Left cardiac atrium (tissue), 4 donors: ENCODE measurements around the gene ENPEP. TPM values are rescaled to one million over a fixed set of nuclear protein-coding genes. Genes with fewer than 3 reads are reported as not detected.
"Not testable (repeated sequence)": the region's sequence is repeated elsewhere in the genome, so short reads cannot be mapped to it uniquely, and the experiment has no call there.

Experiments used
- ATAC-seq, 2 donors: fragments of 200-7000 bp; cut with Tn5 transposase; one replicate each; pipeline ENCODE4 v1.9.1; 2020; ENCODE audit warnings: mild to moderate bottlenecking in 2 of 2, moderate library complexity in 2 of 2
- DNase-seq: peaks from one replicate; pipeline ENCODE4 v3.0.0-alpha.2; 2020
- intact Hi-C, 2 donors: fragments of 100-400 bp; cut with DNase I; formaldehyde crosslinking; loops; one replicate each; pipeline versions ENCODE4 v1.14.1 to v1.15.1; 2022 to 2023
- total RNA-seq, 2 donors: library from RNA; stranded (reverse); fragmentation: NEBNext Ultra II Directional; extraction: Animal tissue kit (Norgen Biotek cat#: 25700); gene quantifications; one replicate each; pipeline ENCODE4 v1.2.1, GENCODE V29; 2021
- donor health status: DM: no; HTN: yes; CAD: no.
- donor health status: DM: no; HTN: yes; CAD: no; lungs with severe emphysema.
- donor health status: DM: yes; HTN: yes; CAD: no.
- donor health status: Dilated cardiomyopathy.

Gene ENPEP
- total RNA-seq, 2 donors from 2014 or later, result 7.4 to 12.2 TPM

DNA sequence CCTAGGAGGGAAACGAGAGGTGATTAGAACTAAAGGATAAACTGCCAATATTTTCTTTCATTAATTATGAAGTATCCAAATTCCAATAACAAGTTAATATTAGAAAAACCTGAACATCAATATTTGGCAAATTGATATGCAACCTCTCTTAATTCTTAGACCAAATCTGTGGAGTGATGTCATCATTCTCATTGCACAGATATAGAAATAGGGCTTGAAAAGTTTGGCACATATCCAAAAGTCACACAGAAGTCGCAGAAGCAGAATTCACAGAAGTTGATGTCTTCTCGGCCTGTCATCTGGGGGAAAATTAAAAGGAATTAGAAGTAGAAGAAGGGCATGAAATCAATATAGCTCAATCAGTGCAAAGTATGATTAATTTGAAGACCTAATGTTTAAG, 36.9 kb downstream of the ENPEP start:
- intact Hi-C loops, result loop anchor here (5.0 to 10.0 kb wide), 5 partner anchors 168 to 461 kb away; no protein-coding TSS in a partner anchor
- ATAC-seq, result no peak

DNA sequence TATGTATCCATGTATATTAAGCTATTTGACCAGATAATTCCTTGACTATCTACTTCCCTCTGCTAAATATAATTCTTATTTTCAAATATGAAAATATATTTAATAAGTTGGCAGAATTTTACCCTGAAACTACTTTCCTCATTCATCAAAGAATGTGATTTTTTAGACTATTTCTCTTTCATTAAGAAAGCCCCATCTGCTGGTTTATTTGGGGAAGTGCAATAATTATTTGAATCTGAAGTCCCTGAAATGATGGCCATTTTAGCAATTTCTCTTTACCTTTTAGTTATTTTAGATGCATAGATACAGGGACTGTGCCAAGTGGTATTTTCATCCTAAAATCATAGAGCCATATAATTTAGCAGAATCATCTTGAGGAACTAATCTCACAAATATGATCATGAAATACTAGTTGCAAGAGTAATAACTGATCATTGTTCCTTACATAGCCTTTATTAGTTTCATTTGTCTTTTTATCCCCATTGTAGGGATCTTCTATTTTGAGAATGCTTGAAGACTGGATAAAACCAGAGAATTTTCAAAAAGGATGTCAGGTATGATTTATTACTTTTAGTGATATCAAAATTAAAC, 39.0 kb downstream of the ENPEP start:
- no peak for ATAC-seq
- intact Hi-C loops, result loop anchor here (2.0 to 10.0 kb wide), 6 partner anchors 170 to 510 kb away; no protein-coding TSS in a partner anchor

More for the DNA sequence above, 36.9 kb downstream of the ENPEP start:
- no peak for DNase-seq

DNA sequence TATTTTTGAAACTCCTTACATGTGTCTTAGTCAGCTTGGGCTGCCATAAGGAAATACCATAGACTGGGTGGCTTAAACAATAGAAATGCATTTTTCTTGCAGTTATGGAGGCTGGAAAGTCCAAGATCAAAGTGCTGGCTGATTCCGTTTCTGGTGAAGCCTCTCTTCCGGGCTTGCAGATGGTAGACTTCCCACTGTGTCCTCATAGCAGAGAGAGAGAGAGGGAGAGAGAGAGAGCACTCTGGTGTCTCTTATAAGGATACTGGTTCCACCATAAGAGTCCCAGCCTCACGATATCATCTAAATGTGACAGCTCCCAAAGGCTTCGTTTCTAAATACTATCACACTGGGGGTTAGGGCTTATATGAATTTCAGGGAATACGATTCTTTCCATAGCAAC, 39.7 kb downstream of the ENPEP start:
- intact Hi-C loops, result loop anchor here (2.0 to 10.0 kb wide), 4 partner anchors 171 to 511 kb away; no protein-coding TSS in a partner anchor
- ATAC-seq (peak in 1 of 2 donors; percentile 44), DNase-seq (no peak)

More for the DNA sequence above, 39.0 kb downstream of the ENPEP start:
- DNase-seq, result no peak

DNA sequence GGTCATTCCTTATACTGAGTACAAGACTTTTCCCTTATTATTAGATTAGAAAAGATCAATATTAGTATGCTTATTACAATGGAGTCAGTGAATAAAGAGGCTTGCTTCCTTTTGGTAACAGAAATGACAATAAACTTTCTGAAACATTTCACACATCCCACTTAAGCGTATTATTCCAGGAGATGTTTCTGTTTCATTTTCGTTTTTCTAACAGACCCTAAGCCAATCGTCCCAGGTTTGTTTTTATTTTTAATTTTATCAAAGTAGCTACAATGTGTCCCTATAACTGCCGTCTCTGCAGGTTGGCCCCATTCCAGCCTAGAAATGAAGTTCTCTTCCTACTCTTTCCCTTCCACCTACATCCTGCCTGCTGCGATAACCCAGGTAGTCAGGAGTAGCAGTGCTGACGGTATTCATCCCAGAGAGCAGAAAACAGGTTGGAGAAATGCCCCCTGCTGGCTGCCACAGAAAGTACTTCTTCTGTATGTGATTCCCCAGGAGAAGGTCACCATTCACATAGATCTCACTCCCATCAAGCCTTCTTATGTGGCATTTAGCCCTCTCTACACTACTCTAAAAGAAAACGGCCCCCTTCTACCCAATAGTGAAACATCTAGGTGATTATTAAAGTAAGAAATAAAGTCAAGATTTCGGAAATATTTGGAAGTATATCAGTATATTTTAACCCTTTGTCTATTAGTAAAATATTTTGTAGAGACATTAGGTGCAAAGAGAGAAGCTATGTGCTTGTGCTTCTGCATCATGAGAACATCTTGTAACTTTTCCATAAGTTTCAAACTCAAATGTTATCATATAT, 40.4 kb downstream of the ENPEP start:
- intact Hi-C loops, result loop anchor here (10.0 kb wide), 3 partner anchors 172 to 302 kb away; no protein-coding TSS in a partner anchor
- peak; percentile 65 for DNase-seq

DNA sequence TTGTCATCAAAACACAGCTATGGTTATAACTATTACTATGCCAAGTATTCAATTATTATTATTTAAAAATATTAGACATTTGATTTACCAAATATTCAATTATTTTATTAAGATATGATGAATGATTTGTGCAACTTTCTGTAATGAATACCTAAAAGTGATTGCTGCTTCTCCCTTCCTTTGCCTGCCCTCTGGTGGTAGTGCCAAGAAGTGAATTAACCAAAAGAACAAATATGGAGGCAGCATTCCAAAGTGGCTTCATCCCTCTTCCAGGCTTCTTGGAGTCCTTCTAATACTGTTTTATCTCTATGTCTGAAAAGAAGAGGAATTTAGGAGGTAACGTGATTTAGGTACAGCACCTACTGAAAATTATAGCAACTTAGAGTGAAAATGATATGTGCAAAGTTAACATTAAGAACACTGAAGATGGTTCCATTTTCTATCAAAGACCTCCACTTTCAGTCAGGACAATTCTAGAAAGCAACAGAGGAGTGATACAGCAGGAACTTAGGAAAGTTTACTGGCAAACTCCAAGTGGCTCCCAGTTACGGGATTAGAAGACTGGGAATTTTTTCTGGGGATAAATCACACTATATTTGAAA, 43.0 kb downstream of the ENPEP start:
- DNase-seq (no peak), ATAC-seq (no peak)
- intact Hi-C loops, result loop anchor here (10.0 kb wide), 3 partner anchors 174 to 304 kb away; no protein-coding TSS in a partner anchor

More for the DNA sequence above, 40.4 kb downstream of the ENPEP start:
- ATAC-seq, result peak; percentile 86 to 96

DNA sequence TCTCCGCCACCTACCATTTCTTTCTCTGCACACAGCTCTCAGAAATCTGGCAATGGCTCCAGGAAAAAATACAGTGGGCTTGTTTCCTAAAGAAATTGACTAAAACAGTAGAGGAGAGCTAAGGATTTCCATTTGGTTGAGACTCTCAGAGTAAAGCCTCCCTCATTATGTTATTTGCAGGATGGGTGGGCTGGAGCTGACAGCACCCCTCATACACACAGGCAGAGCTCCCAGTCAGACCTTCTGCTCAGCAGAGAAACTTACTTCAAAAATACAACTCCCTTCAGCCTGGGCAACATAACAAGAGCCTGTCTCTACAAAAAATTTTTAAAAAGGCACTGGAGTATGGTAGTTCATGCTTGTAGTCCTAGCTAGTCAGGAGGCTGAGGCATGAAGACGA, 44.9 kb downstream of the ENPEP start:
- intact Hi-C loops, result no loop called here
- DNase-seq, result no peak
- no peak for ATAC-seq

DNA sequence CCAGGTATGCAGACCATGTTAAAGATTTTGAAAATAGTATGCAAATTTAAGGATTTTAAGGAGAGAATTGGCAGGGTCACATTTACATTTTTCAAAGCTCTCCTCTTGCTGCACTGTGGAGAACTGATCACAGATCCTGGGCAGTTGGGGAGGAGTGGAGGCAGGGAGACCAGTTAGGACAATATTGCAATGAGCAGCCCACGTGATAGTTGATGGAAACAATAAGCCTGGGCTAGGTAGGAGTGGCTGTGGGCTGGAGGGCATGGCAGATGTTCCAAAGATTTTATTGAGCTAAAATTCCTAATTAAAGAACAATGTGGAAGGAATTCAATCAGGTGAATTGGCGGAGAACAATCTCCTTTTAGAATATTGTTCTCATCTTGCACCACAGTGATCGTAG, 50.6 kb downstream of the ENPEP start:
- ATAC-seq (no peak), DNase-seq (no peak)
- intact Hi-C loops, result no loop called here

DNA sequence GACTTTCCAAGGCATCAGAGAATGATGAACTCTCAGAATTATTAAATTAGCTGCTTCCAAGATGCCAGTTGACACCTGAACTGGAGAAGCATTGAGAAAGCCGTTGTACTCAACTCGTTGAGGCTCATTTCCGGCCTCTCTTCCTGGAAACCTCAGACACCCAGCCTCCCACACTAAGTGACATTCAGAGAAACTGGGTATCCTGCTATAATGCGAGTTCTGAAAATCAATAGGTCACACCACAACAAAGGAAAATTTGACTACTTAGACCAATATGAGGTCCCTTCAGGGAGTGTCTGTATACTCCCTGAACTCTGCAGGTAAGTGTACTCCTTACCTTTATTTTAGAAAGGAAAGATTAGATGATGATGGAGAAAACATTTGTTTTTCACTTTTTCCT, 51.2 kb downstream of the ENPEP start:
- ATAC-seq, result no peak
- DNase-seq, result no peak
- intact Hi-C loops, result no loop called here

DNA sequence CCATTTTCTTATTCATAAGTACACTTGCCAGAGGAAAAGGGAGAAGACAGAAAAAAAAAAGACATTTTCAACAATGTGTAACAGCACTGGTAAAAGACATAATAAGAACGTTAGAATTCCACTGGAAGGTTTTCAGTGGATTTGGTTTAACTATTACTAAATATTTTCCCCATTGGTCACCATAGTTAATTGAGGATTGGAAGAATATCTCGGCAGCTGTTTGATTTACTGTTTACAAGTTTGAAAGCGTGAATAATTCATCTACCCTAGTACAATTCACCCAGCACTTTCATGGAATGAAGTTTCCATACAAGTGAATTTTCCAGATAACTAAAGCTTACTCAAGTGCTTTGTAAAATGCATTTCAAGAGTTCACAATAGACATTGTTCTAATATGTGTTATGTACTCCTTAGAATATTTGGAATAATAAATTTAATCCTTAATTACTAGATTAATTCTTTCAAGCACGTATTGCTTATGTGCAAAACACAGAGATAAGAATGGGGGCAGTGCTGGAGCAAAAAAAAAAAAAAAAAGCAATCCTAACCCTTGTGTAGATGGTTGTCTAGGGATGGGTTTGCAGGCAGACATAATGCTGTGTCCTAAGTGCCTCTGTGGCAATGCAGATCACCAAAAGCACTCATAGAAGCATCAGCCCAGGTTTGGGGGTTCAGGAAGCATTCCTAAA, 57.1 kb downstream of the ENPEP start:
- ATAC-seq, result no peak
- intact Hi-C loops, result no loop called here
- no peak for DNase-seq

DNA sequence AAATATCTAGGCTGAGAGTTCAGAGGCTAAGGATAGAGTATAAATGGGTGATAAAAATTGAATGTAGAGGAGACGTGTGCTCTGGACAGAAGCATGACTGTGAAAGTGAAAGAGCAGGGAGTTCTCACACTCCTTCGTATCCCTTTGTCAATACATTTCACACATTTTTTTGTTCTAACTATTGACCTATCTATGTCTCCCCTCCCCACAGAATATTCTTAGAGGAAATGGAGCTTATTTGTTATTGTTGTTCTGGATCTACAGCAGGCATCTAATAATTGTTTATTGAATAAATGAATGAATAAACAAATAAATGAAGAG, 57.6 kb downstream of the ENPEP start:
- no peak for DNase-seq
- intact Hi-C loops, result no loop called here
- ATAC-seq, result peak in 1 of 2 donors; percentile 21

DNA sequence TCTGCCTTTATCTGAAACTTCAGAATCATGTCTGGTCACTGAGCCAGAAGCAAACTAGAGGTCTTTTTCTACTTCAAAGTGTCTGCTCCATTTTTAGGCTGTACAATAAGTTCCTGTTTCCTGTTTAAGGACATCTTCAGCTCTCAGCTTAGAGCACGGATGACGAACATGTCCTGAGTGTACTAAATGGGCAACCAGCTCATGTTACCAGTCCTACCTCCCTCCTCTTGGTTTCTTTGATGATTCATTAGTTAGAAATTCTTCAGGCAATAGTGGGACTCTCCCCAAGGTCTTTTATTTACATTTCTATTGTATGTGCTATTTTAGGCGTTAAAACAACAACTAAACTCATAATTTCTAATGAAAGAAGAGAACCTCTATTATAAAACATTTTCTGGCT, 58.0 kb downstream of the ENPEP start:
- ATAC-seq (peak; percentile 44 to 89), DNase-seq (no peak)
- intact Hi-C loops, result no loop called here

DNA sequence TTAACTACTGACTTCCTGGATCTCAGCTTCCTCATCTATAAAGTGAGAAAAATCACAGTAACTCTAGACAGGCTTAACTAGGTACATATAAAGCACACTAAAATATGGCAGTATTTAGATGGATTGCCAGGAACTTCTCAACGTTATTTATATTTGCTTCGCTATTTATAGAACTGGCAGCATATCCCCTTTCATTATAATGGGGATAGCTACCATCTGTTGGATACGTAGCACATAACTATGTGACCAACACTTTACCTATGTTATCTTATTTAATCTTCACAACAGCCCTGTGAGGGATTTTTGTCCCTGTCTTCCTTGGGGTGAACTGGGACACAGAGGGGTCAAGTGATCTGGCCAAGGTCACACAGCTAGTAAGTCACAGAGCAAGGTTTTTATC, 64.6 kb downstream of the ENPEP start:
- DNase-seq (no peak), ATAC-seq (peak in 1 of 2 donors; percentile 22)
- intact Hi-C loops, result no loop called here

DNA sequence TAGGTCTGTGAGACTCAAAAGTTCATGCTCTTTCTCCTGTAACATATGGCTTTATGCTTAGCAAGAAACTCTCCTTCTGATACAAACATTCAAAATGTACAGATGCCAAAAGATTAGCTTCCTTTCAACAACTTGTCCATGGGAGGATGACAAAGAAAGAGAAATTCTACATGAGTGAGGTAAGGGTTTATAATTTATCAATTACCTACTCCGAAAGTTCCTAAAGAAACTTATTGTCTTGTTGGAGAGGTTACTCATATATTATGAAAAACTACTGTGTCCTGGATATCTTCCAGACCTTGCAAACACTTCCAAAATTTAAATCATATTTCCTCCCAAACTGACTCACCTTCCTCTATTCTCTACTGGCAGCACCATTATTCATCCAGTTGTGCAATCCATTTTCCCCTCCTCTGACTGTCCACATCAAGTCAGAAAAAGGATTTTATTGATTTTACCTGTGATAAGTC, 65.1 kb downstream of the ENPEP start:
- peak in 1 of 2 donors; percentile 71 for ATAC-seq
- DNase-seq, result no peak
- intact Hi-C loops, result no loop called here

DNA sequence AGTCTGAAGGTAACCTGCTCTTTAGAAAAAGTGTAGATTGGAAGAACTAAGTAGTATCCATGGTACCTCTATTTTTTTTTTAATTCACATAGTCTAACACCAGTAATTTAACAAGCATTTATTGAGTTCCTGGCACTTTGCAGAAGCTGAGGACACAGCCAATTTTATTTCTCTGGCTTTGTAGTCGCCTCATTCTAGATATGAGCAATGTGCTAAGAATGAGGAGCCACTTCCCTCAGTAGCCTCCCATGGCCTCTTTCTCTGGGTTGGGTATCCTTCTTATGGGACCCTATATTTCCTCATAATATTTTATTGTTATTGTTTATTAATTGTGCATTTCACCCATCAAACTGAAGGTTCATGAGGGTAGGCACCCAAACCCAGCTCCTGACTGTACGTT, 67.6 kb downstream of the ENPEP start:
- no peak for DNase-seq
- no peak for ATAC-seq
- intact Hi-C loops, result no loop called here

DNA sequence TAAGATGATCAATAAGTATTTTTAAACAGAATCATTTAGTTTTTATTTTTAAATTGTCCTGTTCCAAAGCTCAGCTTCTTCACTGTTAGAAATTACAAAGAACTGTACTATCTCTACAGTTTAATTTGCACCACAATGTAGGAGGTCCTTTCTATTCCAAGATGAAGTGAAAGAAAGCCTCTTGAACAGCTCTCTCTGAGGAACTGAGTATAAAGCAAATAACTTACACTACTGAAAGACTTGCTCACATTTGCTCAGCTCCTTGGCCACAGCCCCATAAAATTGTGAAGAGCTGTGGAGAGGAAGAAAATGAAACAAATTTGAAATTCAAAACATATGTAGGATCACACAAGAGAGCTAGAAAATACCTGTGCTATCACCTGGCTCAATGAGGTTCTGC, 68.6 kb downstream of the ENPEP start:
- intact Hi-C loops, result no loop called here
- DNase-seq (no peak), ATAC-seq (no peak)

DNA sequence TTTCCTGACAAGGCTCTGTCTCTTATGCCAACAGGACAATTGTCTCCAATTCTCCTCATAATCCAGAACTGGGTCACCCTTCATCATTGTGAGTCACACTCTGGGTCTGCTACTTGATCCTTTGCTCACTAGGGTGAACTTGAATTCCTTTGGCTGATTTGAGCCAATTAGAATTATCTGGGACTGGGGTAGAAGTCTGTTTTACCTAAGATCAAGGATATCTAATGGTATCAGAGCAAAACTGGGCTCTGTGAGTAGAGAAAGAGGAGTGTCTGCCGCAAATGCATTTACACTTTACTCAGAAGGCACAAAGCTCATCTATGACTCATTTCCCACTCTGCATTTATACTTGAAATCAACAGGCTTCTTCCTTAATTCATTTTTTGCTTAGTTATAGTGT, 74.3 kb downstream of the ENPEP start:
- ATAC-seq (no peak), DNase-seq (no peak)
- intact Hi-C loops, result no loop called here

DNA sequence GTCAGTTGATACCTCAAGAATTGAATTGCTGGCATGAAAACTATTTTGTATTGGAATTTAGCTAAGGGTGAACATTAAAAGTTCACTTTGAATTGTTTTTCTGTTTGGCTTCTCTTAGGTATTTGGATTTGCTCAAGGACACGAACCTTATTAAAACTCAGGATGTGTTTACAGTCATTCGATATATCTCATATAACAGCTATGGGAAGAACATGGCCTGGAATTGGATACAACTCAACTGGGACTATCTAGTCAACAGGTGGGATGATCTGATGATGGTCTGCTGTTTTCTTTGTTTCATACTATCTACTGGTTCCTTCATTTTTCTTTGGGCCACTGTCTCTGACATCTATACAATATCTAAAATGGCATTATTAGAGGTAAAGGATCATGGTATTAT, 77.2 kb downstream of the ENPEP start:
- intact Hi-C loops, result no loop called here

DNA sequence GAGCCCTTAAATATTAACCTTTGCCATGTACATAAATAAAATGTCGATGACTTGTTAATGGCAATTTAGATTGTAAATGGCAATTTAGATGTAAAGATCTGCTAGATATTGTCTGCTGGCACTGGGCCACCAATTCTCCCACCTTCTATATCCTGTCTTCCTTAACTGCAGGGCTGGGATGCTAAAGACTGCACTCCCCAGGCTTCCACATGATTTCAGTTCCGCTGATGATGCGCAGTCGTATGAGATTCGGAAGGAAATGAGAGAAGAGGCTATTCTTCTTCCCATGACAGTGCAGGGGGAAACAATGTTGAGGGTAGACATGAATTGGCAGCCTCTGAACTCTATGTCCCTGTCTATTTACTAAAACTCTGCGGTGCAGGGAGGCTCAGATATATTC, 91.3 kb downstream of the ENPEP start:
- no peak for ATAC-seq

More for the DNA sequence above, 77.2 kb downstream of the ENPEP start:
- ATAC-seq (no peak), DNase-seq (no peak)

DNA sequence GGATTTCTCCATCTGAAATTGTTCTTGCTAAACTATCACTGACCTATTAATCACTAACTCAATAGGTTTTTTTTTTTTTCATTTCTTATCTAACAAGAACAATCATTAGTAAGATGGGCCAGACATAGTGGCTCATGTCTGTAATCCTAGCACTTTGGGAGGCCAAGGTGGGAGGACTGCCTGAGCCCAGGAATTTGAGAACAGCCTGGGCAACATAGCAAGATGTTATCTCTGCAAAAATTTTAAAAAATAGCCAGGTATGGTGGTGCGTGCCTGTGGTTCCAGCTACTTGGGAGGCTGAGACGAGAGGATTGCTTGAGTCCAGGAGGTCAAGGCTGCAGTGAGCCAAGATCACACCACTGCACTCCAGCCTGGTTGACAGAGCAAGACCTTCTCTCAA, 100.7 kb downstream of the ENPEP start:
- ATAC-seq, DNase-seq, intact Hi-C loops: not testable (repeated sequence)

More for the DNA sequence above, 91.3 kb downstream of the ENPEP start:
- DNase-seq, result no peak
- intact Hi-C loops, result no loop called here
